Subcutaneous adipose tissue (tissue), 4 donors: Measurements from ENCODE around the gene UTRN. TPM values are rescaled to one million over a fixed set of nuclear protein-coding genes. Genes with fewer than 3 reads are reported as not detected.

ENCODE experiments used
- CTCF ChIP-seq: fragments of 450-650 bp; IDR thresholded peaks from one replicate; pipeline ENCODE4 v1.5.1; 2016; ENCODE audit warnings: low read depth, mild to moderate bottlenecking, control low read depth, antibody characterized with exemption, moderate library complexity
- total RNA-seq, 4 donors: library from RNA; depleted of rRNA; stranded (reverse); fragments of >200 nt; gene quantifications; one replicate each; pipeline ENCODE4 v1.1.0, GENCODE V29; 2016

UTRN gene
- total RNA-seq, 4 donors from 2014 or later, result 157 to 278 (median 236) TPM

GRCh38 chr6:144314562-144314961 is 29.4 kb downstream of the UTRN start:
- TF ChIP-seq CTCF, result no peak

- no peak for TF ChIP-seq CTCF
These were observed 30.3 kb downstream of the UTRN start for GRCh38 chr6:144315226-144315980.

GRCh38 chr6:144315981-144316861 is 31.1 kb downstream of the UTRN start:
- TF ChIP-seq CTCF, result no peak

GRCh38 chr6:144316862-144317195 is 31.7 kb downstream of the UTRN start:
- no peak for TF ChIP-seq CTCF

GRCh38 chr6:144317736-144318135 is 32.6 kb downstream of the UTRN start:
- TF ChIP-seq CTCF, result no peak

GRCh38 chr6:144319211-144319610 is 34.1 kb downstream of the UTRN start:
- no peak for TF ChIP-seq CTCF

GRCh38 chr6:144320741-144321140 is 35.6 kb downstream of the UTRN start:
- no peak for TF ChIP-seq CTCF
